NCI-H1417 treated with DMSO at 0.1 percent for 48 hours (cell line): ENCODE measurements around the gene GLI1.
A peak's percentile ranks its signal among the peaks of the same experiment; 100 is the strongest.
"Not testable (repeated sequence)": the region's sequence is repeated elsewhere in the genome, so short reads cannot be mapped to it uniquely, and the experiment has no call there.

ENCODE experiments used
- DNase-seq: peaks from one replicate; lab custom pipeline; 2025; lab: John Stamatoyannopoulos, UW

Gene GLI1

GRCh38 chr12:57459750-57460467 is at the start of gene GLI1:
TSS of gene GLI1 (plus strand) at chr12:57459785. CDS start at chr12:57463692, 3,907 bp downstream.
- DNase-seq: no peak

- DNase-seq: no peak
Measured at GRCh38 chr12:57410534-57410933, 49.1 kb upstream of the GLI1 start.

DNA sequence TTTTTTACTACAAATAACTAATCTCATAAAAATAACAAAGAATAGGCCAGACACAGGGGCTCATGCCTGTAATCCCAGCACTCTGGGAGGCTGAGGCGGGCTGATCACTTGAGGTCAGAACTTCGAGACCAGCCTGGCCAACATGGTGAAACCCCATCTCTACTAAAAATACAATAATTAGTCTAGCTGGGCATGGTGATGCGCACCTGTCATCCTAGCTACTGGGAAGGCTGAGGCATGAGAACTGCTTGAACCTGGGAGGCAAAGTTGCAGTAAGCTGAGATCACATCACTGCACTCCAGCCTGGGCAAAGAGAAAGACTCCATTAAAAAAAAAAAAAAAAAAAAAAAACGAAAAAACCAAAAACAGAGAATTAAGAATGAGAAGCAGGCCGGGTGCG is 45.4 kb upstream of the GLI1 start:
- DNase-seq: not testable (repeated sequence)

GRCh38 chr12:57415088-57415487 is 44.5 kb upstream of the GLI1 start:
- DNase-seq: no peak

- no peak for DNase-seq
Measured at GRCh38 chr12:57416039-57416996, 43.3 kb upstream of the GLI1 start.

DNA sequence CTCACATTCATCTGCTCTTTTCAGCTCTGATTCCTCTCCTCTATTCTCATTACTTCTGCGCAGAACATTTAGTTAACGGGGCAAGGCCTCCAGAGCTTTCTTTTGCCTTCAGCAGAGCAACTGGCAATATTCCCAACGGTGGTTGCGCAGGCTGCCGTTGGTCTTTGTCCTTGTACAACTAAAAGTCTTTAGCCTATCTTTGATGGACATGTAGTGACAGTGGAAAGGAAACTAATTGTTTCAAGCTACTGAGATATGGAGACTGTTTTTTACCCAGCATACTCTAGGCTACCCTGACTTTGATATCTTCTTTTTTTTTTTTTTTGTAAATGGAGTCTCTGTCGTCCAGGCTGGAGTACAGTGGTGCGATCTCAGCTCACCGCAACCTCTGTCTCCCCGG is 41.3 kb upstream of the GLI1 start:
- DNase-seq: no peak

DNA sequence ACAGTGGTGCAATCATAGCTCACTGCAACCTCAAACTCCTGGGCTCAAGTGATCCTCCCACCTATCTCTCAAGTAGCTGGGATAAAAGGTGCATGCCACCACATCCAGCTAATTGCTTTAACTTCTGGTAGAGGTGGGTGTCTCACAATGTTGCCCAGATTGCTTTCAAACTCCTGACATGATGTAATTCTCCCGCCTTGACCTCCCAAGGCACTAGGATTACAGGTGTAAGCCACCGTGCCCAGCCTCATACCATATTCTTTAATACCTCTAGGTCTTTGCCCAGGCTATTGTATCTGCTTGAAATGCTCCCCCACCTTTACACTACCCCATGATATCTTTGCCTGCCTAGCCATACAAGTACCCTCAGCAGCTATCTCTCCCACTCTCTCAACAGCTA is 40.1 kb upstream of the GLI1 start:
- no peak for DNase-seq

DNA sequence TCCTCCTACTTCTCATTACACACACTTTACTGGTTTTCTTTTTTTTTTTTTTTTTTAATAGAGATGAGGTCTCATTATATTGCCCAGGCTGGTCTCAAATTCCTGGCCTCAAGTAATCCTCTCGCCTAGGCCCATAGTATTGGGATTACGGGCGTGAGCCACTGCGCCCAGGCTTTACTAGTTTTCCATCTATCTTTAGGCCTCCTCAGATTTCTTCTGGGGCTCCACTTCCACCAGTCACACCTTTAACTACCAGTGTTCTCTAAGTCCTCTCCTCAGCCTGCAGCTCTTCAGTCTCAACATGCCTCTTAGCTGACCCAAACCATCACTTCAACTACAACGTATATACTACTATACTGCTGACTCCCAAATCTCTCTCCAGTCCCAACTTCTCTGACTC is 39.1 kb upstream of the GLI1 start:
- DNase-seq: no peak

- not testable (repeated sequence) for DNase-seq
Measured at GRCh38 chr12:57426948-57427347, 32.6 kb upstream of the GLI1 start.

DNA sequence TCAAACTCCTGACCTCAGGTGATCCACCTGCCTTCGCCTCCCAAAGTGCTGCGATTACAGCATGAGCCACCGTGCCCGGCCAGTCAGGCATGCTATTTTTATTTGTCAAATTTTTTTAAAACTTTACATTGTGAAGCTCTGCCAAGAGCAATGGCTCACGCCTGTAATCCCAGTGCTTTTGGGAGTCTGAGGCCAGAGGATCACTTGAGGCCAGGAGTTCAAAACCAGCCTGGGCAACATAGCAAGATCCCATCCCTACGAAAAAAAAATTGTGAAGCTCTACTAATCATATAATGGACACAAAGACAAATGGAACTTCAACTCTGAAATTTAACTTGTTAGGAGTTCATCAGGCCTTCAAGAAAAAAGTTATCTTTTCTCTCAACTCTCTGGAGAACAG is 30.6 kb upstream of the GLI1 start:
- DNase-seq: no peak

DNA sequence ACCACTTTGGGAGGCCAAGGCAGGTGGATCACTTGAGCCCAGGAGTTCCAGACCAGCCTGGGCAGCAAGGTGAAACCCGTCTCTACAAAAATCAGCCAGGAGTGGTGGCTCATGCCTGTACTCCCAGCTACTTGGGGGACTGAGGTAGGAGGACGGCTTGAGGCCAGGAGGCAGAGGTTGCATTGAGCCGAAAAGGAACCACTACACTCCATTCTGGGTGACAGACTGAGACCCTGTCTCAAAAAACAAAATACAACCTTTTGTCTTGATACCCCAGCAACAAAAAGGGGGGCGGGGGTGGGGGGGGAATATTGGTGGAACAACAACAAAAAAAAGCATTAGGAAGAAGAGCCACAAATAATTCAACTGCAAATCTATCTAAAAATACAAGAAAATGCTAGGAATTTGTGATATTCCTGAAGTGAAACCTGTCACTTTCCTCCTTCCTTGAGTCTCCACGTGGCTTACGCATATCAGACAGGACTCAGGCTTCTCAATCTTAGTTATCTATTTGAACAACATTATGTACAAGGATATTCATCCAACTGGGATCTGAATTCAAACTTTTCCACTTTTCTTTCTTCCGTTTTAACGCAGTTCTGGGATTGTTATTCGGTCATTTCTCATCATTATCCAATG is 30.0 kb upstream of the GLI1 start:
- no peak for DNase-seq

DNA sequence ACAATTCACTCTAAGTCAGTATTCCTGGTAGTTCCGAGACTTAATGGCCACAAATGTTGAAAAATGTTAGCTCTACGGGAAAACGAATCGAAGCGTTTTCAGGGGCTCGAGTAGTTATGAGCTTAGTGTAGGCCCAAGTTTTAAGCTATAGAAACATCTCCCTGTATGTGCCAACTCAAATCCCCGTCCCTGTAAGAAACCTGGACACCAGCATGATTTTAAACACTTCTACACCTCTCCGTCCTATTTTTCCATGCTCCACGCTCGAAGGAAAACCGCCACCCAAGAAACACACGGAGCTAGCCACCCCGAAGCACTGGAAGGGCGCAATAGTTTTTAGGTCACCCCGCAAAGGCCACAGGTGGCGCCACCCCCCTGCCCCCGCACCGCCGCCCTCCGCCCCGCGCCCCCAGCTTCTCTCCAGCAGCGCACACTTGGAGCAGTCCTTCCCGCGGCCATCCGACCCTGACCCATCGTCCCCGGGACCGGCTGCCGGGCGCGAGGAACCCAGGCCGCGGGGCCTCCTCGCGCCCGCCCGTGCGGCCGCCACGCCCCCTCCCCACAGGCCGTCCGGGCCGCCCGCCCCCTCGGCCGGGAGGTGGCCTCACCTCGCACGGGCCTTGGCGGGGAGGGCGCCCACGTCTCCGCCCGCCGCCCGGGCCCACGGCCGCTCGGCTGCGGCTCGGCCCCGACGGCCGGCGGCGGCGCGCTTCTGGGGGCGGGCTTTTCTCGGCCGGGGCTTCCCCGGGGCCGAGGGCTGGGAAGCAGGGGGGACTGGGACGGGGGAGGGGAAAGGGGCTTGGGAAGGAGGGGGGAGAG is 29.3 kb upstream of the GLI1 start:
- DNase-seq: no peak

DNA sequence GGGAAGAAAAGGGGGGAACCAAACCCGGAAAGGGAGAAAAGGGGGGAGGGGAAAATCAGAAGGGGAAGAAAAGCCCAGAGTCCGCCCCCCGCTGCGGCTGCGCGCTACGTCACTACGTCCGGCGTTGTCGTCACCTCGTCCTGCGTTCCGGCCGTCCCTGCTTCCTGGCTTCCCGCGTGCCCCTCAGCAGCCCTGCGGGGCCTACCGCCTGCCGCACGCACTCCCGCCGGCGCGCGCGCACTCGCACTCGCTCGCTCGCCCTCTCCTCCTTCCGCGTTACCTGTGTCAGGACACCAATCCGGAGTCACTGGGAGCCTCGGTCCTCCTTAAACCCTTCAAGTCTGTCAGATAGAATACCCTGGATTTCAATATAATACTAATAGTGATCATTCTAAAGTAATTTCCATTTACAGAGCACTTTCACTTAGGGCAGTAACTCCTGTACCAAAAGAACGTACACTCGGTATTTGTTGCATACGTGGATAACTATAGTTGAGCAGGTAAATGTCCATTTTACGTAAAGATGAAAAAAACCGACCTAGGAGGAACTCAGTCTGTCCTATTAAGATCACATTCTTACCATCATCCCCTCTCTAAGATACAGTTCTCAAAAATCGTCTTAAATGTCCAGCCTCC is 28.5 kb upstream of the GLI1 start, which contains the start of gene R3HDM2:
Gene R3HDM2 (minus strand): TSS at position 113 of the 636 bp plus-strand sequence. CDS start 120,615 bp downstream, outside the sequence.
- peak; percentile 95 for DNase-seq

DNA sequence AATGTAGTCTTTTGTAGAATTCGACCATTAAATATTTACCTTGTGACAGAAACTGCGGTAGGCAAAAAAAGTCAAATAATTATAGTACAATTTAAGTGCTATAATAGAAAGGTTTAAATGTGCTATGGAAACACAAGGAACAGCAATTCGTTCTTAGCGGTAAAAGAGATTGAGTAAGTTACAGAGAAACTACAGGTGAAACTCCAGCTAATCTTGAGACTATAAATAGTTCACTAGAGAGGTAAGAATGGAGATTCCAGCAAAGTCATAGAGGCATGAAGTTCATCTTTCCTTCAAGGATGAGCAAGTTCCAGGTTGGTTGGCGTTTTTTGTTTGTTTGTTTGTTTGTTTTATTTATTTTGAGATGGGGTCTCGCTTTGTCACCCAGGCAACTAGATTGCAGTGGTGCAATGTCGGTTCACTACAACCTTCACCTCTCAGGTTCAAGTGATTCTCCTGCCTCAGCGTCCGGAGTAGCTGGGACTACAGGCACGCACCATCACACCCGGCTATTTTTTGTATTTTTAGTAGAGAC is 27.9 kb upstream of the GLI1 start:
- DNase-seq: no peak

DNA sequence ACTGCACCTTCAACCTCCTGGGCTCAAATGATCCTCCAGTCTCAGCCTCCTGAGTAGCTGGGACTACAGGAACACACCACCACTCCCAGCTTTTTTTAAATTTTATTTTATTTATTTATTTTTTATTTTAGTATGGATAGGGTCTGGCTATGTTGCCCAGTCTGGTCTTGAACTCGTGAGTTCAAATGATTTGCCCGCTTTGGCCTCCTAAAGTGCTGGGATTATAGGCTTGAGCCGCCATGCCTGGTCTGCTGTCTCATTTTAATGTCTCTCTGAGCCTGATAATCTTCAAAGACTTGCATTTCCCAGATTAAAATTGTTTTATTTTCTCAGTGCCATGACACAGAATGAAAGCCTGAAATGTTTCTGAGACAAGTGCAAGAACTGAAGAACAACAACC is 26.2 kb upstream of the GLI1 start:
- no peak for DNase-seq

DNA sequence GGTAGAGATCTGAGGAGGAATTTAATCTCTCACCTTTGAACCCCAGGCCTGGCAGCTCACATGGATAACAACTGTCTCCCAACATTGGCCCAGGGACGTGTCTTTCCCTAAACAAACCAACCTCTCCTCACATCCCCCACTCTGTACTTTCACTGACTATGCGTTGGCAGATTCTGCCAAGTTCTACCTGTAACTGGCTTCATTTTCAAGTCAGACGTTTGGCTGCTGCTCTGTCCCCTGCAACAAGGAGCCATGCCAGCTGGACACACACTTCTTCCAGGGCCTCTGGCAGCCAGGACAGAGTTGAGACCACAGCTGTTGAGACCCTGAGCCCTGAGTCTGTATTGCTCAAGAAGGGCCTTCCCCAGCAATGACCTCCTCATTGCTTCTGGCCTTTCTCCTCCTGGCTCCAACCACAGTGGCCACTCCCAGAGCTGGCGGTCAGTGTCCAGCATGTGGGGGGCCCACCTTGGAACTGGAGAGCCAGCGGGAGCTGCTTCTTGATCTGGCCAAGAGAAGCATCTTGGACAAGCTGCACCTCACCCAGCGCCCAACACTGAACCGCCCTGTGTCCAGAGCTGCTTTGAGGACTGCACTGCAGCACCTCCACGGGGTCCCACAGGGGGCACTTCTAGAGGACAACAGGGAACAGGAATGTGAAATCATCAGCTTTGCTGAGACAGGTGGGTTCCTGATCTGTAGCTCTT is 24.9 kb upstream of the GLI1 start, which contains the start of gene INHBC:
Gene INHBC (plus strand): TSS at position 268 of the 707 bp plus-strand sequence. CDS start 103 bp downstream, at position 371.
- DNase-seq: no peak

DNA sequence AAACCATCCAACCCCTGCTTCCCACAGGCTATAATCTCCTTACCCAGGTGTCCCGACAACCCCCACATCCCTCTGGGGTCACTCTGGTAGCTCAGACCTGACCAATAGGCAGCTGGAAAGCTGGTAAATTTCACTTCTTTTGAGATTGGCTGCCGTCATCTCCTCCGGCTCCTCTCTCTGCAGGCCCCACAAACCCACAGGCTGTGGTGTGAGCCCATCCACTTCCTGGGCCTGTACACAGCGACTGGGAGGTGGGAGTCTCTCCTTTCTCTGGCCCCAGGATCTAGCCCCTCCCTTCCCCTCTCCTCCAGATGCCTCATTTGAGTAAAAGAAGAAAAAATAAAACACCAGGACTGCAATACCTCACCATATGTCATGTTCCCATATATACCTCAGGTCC is 24.3 kb upstream of the GLI1 start:
- no peak for DNase-seq

DNA sequence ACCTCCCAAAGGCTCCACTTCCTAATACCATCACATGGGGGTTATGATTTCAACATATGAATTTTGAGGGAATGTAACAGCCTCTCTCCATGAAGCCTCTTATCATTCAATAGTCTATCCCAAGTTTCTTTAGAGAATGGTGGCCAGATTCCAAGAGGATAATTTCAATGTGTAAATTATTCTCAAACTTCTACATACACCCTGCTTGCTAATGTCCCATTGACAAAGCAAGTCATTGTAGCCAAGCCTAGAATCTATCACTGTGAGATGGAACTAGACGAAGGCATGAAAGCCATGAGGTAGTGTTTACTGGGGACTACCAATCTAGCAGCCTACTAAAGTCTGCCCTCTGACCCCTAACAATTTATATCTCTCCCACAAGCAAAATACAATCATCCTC is 21.2 kb upstream of the GLI1 start:
- DNase-seq: no peak

DNA sequence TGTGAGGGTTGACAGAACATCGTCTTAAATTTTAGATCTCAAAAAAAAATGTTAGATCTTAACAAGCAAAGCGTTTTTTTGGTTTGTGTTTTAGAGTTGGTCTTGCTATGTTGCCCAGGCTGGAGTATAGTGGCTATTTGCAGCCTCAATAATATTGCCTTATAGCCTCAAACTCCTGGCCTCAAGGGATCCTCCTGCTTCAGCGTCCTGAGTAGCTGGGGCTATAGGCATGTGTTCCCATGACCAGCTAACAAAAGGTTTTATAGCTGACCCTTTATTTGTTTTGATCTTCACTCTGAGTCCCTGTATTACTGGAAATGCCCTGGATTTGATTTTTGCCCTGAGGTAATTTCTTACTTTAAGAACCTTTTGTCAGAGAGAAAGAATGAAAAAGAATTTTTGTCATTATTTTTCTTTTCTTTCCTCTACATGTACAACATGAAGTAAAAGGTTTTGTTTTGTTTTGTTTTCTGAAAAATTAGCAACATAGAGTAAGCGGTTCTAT is 19.8 kb upstream of the GLI1 start:
- DNase-seq: no peak

DNA sequence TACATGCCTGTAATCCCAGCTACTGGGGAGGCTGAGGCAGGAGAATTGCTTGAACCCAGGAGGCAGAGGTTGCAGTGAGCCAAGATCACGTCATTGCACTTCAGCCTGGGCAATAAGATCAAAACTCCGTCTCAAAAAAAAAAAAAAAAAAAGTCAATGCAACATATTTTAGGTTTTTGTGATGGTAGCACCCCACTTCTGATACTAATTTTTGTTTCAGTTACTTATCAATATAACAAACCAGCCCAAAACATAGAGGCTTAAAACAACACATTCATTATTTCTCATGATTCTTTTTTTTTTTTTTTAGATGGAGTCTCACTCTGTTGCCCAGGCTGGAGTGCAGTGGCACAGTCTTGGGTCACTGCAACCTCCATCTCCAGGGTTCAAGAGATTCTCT is 18.2 kb upstream of the GLI1 start:
- not testable (repeated sequence) for DNase-seq
